A549 (cell line): ENCODE measurements around the gene KRTAP5-8.

Source experiments
- MAX ChIP-seq: IDR thresholded peaks from 2 replicates; pipeline ENCODE4 v1.6.1; 2012
- REST ChIP-seq: fragments of 200-600 bp; sonication (generic); IDR thresholded peaks from 2 replicates; pipeline ENCODE4 v1.6.1; 2016; ENCODE audit warnings: antibody characterized with exemption, mild to moderate bottlenecking, moderate library complexity
- RNF2 ChIP-seq: fragments of 200-600 bp; sonication (generic); IDR thresholded peaks from 2 replicates; pipeline ENCODE4 v1.6.1; 2016; ENCODE audit warnings: low read depth, mild to moderate bottlenecking, antibody characterized with exemption, moderate library complexity, borderline replicate concordance

- TF ChIP-seq MAX (no peak), RNF2 (no peak), REST (no peak)
Observed at GRCh38 chr11:71527576-71528210, 10.1 kb upstream of the KRTAP5-8 start.
